AML-193 (cell line): Measurements from ENCODE around the gene KRT7.
"Not testable (repeated sequence)": the region's sequence is repeated elsewhere in the genome, so short reads cannot be mapped to it uniquely, and the experiment has no call there.

Experiments used
- DNase-seq, 2 experiments: peaks; one replicate each; lab custom pipeline; 2025; lab: John Stamatoyannopoulos, UW

The KRT7 gene

DNA sequence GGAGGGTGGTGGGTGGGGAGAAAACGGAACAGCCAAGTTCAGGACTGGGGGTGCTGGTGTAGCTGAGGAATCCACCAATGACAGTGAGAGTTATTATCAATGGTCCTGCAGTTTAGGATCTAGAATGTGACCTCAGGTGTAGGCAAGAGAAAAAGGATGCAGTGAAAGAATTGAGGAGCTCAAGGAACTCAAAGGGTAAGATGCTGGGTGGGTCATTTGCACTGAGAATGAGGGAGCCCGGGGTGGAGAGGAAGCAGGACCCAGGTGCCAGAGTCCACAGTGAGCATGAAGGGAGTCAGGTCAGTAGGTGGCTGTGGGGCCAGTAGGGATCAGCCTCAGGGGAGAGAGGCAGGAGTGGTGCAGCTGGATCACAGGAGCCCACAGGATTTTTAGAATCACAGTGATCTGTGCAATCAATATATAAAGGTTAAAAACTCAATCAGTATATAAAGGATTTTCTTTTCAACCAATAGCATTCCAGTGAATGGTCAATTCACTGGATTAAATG is 3.2 kb upstream of the KRT7 start:
- DNase-seq, result no peak

DNA sequence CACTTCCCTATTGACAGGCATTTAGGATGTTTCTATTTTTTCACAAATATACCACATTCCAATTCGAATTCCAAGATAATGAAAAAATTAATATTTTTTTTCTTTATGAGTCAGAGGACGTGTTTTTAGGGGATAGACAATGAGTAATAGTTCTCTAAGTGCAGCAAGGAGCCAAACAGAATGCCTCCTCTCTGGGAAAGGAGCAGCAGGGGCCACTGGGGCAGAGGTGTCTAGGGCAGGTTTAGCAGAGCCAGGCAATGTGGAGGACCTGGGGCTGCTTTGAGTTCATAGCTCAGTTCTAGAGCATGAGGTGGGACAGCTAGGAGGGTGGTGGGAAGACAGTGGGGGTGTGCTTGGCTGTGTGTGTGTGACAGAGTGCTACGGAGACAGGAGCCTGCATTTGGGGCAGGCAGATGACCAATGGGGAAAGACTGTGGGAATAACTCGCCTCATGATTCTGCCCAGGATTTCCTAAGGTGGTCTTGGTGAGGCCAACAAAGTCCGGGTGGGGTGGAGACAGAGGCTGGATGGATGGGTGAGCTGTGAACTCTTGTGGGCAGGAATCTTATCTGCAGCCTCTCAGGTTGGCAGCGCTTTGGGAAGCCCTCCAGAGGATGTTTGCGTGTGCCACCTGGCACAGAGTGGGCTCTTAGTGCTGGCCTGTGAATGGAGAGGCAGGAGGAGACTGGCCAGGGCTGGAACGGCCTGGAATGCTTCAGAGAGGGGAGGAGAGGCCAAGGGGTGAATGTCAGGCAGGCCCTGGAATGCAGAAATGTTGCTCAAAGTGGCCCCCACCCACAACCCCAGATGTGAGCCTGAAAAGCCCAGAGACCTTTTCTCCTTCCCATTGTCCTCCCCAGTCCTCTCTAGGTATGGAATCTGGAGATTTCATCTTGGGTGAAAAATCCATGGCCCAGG is 2.4 kb upstream of the KRT7 start:
- DNase-seq, result no peak

DNA sequence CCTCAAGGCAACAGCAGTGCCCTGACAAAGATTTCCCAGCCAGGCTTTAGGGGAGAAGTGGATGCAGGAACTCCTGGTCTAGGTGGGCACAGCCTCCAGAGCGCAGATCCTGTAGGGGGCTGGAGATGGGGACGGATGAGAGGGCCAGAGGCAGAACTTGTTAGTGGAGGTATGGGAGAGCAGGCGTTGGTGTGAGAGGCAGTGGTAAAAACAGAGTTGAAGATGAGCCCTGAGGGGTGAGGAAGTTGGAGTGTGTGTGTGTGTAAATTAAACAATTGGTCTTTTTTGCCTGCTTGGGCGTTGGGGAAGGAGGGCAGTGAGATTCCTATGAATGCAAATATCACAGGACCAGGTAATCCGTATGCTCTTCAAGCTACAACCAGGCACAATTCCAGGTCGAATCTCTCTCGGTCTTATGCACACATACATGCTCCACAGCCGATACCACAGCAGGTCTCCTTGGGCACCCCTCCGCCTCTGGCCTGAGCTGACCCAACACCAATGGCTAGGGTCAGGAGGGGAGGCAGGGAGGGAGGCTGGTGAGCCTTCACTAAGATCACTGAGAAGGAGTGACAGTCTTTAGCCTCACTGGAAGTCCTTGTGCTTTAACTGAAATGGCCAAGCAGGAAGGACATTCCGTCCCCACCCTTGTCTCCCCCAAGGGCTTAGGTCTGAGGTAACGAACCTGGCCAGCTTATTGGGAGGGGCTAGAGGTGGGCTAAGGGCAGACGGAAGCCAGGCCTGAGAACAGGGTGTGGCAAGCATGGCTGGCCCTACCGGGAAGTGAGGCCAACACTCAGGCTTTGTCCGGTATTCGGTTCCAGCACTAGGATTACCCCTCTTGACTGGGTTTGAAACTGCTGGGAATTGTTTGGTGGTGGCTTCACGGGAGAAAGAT is 1.5 kb upstream of the KRT7 start:
- DNase-seq, result peak in 1 of 2 experiments; percentile 10

DNA sequence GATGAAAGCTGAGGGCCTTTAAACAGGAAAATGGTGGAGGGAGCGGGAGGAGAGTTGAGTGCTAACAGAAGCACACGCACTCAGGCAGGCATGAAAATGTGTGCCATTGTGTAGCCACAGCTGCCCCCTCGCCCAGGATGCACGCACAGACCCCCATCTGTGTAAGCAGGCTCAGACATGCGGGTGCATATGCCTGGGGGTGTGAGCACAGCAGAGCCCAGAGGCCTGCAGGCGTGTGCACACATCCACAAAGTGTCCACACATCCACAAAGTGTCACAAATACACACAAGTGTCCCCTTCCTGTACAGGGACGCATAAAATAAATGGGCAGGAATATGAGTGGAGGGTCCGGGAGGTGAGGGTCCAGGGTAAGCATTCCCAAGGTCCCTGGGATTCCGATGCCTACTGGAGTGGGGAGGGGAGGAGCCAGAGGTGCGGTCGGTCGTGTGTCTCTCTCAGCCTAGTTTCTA is 805 bp upstream of the KRT7 start:
- no peak for DNase-seq

DNA sequence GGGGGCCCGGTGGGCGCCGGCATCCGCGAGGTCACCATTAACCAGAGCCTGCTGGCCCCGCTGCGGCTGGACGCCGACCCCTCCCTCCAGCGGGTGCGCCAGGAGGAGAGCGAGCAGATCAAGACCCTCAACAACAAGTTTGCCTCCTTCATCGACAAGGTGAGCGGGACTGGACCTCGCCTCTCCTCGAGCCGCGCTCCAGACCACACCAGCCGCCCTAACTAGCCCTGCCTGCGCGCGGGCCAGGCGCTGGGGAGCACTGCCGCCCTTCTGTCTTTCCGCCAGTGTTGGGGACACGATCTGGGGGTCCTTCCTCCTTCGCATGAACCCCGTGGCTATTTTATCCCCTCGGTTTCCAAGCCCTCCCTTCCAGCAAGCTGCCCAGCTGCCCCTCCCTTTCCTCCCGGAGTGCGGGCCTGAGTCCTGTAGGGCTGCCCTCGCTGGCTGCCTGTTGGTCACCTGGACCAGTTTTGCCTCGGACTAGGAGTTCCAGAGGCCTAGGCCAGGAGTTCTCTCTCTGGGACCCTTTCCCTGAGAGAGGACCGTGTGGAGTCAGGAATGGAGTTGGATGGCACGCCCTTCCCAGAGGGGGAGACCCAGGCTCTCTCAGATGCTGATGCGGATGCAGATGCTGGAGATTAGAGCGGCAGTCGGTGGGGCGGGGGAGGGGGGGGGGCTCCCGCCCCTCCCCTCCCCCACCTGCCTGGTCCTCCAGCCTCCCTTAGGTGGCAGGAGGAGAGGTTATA is 592 bp downstream of the KRT7 start:
- no peak for DNase-seq

DNA sequence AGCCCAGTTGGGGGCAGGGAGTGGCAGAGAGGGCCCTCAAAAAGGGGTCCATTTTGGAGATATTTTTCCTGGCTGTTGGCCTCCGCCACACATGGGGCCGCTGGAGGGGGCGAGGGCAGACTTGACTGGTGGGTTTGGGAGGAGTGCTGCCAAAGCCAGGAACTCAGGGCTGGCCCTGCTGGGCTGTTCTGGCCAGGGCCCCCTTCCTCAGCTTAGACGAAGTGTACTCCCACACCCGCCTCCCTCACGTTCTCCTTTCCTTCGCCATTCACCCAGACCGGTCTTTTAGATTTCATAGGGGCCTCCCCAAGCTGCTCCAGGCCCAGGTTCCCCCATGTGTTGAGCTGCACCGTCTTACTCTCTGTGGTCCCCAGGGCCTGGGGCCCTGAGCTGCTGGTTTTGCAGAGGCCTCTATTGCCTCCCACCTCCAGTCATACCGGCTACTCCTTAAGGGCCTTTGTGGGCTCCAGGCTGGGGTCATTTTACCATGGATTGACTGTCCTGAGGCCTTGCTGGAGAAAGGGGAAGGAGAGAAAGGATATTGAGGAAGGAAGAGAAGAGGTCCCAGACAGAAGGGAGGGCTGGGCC is 1.3 kb downstream of the KRT7 start:
- no peak for DNase-seq

DNA sequence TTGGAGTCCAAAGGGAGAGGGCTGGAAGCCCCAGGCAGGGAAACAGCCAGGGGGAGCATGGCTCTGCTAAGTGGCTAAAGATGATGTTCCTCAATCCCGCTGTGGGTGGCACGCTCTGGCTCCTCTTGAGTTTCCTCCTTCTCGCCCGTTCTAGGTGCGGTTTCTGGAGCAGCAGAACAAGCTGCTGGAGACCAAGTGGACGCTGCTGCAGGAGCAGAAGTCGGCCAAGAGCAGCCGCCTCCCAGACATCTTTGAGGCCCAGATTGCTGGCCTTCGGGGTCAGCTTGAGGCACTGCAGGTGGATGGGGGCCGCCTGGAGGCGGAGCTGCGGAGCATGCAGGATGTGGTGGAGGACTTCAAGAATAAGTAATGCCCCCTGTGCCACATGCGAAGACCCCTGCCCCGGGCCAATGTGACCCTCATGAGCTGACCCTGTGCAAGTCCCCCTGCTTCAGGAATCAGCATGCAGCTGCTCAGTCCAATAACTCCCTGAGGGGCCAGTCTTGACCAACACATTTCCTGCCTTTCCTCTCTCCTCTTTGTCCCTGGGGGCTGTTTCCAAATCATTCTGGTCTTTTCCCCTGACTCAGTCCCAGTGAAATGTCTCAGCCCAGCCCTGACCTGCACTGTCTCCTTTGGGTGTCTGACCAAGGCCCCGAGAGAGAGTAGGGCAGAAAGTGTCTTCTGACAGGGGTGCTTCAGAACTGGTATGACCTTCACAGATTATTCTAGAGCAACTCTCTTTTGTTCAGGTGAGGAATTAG is 2.1 kb downstream of the KRT7 start:
- DNase-seq, result no peak

DNA sequence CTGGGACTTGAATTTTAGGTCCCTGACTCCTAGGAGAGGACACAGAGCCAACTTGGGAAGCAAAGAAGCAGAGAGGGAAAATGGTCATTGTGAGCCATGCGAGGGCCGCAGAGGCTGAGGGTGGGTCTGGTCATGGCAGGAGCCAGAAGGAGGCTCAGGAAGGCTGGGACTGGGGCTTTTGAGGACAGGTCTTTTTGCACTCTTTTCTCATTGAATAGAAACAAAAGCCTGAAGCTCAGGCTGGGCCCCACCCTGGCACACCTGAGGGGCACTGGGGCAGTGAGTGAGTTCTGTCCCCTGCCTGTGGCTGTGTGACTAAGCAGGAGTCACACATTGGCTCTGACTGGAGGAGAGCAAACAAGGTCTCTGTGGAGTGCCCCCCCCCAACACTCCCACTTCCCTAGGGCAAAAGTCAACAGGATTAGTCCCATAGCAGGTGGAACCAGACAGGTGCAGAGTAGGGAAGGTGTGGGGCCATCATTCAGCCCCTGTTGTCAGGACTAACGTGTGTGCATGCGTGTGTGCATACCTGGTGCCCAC is 2.8 kb downstream of the KRT7 start:
- DNase-seq, result no peak

DNA sequence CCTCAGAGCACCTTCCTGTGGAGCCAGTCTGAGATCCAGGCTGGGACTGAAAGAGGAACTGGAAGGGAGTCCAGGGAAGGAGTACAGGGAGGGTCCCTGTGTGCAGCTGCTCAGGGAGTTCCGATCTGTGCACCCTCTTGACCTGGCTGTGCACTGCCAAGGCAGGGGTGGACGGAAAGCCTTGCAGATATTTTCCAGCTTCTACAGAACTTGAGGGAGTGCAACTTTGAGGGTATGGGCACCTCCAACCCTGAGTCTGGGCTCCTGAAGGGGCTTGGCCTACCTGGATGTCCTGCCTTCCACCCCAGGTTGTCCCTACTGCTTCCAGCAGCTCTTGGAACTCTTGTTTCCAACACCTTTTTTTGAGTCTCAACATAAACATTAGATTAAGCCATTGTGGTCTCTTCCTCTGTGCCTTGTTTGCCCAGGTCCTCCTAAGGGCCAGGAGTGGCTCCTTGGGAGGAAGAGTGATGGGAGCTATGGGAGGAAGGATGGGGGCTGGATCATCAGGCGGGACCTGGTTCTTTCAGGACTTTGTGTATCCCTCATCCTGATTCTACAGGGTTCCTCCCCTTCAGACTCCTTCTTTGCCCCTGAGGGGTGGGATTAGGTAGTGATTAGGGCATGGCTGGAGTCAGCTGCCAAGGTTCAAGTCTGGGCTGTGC is 3.5 kb downstream of the KRT7 start:
- DNase-seq, result no peak

DNA sequence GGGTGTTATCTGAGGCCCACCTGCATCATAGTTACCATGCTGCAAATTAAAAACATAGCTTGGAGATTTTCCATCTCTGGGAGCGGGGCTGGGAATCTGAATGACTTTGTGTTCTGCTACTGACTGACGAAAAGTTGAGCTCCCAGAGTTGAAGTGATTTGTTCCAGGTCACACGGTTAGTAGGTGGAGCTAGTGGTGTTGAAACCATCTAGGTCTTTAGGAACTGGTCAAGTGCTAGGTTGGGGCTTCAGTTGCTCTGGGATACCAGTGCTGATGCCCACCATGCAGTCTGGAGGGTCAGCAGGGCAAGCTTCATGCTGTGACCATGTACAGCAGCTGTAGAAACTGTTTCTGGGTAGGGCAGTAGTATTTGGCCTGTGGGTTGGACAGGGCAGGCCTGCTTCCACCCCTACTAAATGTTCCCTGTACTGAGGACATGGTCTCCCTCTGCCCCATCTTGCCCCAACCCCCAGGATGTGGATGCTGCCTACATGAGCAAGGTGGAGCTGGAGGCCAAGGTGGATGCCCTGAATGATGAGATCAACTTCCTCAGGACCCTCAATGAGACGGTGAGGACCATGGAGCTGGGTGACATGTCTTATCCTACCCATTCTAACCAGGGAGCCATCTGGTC is 5.3 kb downstream of the KRT7 start:
- no peak for DNase-seq

DNA sequence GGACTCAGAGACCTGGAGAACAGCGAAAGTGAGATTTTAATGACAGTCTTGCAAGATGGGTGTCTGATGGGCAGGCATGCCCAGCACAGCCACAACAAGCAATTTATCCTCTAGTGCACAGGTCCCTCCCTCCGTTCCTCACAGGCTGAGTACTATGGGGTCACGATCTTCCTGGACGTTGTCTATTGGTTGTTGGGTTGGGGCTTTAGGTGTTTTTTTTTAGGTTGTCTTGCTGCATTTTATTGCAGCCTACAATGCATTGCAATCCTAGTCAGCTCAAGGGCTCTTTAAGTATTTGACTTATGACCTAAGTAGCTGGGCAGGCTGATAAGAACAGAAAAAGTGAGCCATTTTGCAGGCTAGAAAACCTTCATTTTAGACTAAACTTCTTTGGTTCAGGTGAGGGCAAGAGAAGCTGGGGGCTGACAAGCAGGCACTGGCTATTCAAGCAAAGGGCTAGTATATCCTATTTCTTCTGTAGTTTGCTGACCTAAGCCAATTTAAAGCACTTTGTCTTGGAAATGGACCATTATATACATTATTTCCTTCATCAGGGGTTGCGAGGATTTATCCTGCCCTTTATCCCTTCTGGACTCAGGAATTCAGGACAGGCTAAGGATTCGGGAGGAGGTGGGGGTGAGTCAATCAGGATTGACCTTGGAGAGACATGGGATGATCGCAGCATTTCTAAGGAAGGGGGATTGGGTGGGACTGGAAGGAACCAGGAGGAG is 6.0 kb downstream of the KRT7 start:
- no peak for DNase-seq

DNA sequence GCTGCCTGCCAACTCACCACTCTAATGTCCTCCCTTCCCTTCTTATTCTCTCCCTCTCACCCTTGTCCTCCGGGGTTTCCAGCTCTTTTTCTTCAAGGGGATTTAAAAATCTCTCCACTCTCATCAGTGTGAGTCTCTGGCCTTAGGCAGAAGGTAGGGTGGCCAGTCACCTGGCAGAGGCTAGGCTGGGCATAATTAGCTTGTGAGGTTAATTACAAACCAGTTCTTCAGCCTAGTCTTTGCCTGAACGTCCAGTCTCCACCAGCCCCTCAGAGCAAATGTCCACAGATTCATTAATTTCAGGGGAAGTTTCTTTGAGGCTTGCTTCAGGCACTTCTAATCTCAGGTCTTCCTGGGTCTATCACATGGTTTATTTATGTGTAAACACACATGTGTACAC is 6.7 kb downstream of the KRT7 start:
- DNase-seq, result no peak

DNA sequence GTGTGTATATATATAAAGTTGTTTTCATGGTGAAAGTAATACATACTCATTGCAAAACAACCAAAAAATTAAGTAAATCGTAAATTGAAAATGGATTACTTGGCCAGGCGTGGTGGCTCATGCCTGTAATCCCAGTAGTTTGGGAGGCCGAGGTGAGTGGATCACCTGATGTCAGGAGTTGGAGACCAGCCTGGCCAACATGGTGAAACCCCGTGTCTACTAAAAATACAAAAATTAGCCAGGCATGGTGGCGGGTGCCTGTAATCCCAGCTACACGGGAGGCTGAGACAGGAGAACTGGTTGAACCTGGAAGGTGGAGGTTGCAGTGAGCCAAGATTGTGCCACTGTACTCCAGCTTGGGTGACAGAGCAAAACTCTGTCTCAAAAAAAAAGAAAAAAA is 7.2 kb downstream of the KRT7 start:
- not testable (repeated sequence) for DNase-seq

DNA sequence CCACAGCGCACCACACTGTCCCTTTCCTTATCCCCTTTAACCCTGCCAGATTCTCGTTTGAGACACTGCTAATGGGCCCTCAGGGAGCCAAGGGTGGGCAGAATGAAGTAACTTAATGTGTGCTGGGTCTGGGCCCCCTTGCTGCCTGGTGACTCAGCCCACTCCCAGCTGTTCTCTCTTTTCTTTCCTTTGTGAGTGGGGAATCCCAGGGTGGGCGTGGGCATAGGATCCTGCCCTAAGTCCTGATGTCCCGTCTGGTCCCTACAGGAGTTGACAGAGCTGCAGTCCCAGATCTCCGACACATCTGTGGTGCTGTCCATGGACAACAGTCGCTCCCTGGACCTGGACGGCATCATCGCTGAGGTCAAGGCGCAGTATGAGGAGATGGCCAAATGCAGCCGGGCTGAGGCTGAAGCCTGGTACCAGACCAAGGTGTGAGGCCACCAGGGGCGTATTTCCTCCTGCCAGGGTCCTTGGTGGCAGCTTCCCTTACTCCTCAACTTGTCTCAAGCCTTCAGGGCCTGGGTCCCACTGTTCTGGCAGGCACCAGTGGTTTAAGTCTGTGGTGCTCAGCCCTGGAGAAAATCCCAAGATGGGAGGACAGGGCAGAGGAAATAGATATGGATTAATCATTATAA is 8.3 kb downstream of the KRT7 start:
- no peak for DNase-seq

DNA sequence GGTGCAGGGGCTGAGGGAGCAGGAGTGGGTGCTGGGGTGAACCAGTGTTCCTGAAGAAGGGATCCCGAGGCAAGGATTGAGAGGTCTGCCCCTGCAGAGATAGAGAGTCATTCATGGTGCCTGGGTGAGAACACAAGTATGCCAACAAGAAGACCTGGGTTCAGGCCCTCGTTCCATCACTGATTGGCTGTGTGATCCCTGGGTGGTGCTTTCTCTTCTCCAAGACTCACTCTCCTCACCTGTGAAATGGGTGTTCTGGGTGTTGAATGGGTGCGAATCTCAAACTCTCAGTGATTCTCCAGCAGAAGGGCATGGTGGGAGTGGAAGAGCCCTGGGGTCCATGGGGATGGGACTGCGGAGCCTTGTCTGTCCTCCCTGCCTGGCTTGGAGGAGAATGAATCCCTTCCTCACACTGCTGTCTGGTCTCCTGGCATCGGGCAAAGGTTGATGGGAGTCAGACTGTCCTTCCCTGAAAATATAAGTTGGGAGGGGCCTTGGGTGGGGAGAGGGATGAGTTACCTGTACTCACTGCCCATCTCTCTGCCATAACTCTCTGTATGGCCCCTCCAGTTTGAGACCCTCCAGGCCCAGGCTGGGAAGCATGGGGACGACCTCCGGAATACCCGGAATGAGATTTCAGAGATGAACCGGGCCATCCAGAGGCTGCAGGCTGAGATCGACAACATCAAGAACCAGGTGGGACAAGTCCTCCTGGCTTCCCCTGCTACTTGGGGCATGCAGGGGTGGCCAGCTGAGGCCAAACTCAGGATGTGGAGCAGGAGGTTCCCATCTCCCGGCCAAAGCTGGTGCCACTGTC is 9.6 kb downstream of the KRT7 start:
- no peak for DNase-seq

DNA sequence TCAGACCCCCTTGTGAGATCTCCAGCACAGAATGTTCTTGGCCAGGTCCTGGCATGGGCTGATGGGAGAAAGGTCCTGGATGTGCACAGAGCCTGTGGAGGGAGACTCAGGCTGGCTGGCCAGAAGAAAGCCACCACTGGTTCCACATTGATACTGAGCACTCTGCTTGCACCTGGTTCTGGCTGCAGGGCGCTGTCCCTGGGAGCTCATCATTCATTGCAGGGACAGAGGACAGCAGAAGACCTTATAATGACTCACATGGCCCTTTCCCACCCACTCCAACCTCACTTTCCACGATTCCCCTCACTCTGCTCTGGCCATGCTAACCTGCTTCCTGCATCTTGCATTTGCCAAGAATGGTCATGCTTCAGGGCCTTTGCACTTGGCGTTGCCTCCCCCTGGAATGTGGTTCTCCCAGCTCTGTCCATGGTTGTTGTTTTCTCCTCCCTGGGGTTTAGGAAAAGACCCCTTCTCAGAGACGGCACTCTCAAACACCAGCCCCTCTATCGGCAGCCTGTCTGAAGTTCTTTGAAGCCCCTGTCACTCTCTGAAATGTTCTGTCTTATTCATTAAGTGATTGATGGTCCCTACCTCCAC is 10.3 kb downstream of the KRT7 start:
- no peak for DNase-seq
